Middle frontal gyrus (tissue), 1 donor: ENCODE results near the gene MATK.
A peak's percentile ranks its signal among the peaks of the same experiment; 100 is the strongest.
"Not testable (repeated sequence)": the region's sequence is repeated elsewhere in the genome, so short reads cannot be mapped to it uniquely, and the experiment has no call there.

ENCODE experiments used
- DNase-seq: peaks from one replicate; pipeline ENCODE4 v3.0.0-alpha.2; 2015; ENCODE audit warnings: low spot score; ENCODE audit errors: extremely low spot score

The MATK gene

GRCh38 chr19:3771000-3771905, 14.9 kb downstream of the MATK start:
- DNase-seq: no peak

DNA sequence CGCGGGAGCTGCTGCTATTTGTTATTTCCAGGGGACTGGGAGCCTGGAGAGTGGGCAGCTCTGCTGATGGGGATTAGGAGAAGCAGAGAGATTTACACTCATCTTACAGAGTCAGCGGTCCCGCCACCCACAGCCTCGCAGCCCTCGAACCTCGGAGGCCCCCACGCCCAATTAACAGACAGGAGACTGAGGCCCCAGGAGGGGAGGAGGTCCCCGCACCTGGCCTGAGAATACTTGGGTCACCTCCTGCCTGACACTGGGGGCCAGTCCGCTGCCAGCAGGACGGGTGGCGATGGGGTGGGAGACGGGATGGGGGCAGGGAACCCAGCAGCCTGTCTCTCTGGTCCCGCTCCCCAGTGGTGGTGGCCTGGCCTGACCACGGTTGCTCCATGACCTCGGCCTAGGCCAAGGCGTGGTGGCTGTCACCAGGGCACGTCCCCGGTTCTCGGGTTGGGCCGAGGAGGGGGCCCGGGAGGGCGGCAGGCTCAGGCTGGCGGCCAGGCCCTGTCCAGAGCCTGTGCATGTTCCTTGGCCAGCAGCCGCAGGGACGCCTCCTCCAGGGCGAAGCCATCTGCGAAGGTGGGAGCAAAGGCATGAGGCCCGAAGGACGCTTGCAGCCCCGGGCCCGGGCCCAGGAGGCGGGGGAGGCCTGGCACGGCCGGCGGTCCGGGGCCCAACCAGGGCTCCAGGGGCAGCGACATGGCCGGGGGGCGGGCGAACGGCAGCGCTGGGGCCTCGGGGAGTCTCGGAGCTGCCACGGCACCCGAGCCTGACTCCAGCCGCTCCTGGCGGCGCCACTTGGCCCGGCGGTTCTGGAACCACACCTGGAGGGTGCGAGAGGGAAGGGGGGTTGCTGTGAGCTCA, 15.8 kb downstream of the MATK start:
- DNase-seq: no peak

GRCh38 chr19:3769494-3769893, 16.7 kb downstream of the MATK start:
- DNase-seq: no peak

DNA sequence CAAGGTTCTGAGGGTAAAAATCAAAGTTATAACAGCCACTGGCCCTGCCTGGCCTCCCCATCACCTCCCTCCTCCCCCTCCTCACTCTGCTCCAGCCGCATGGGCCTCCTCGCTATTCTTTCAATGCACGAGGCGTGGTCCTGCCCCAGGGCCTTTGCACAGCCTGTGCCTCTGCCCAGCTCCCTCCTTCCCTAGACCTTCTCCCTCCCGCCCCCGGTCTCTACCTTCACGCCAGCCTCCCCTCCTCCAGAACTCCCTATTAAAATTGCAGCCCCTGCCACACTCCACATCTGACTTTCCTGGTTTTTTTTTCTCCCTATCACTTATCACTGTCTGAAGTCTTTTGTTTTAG, 17.5 kb downstream of the MATK start:
- DNase-seq: no peak

GRCh38 chr19:3768015-3768747, 18.0 kb downstream of the MATK start:
- DNase-seq: no peak

DNA sequence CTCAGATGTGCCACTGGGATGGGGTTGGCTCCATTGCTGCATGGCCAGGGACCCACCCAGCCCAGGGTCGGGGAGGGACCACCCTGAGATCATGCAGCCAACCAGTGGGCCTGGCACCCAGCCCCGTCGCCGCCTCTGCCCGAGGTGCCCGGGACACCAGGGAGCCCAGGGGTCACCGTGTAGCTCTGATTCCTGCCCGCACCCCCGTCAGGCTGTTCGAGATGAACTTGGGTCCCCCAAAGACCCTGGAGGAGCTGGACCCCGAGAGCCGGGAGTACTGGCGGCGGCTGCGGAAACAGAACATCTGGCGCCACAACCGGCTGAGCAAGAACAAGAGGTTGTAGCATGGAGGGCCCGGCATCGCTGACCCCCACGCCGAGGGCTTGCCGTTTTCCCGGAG, 19.1 kb downstream of the MATK start:
- DNase-seq: no peak

- no peak for DNase-seq
These were observed 19.7 kb downstream of the MATK start for GRCh38 chr19:3766520-3766919.

DNA sequence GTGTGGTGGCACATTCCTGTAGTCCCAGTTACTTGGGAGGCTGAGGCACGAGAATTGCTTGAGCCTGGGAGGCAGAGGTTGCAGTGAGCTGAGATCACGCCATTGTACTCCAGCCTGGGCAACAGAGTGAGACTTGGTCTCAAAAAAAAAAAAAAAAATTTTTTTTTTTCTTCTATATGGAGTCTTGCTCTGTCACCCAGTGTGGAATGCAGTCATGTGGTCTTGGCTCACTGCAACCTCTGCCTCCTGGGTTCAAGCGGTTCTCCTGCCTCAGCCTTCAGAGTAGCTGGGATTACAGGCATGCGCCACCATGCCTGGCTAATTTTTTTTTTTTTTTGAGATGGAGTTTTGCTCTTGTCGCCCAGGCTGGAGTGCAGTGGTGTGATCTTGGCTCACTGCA, 20.4 kb downstream of the MATK start:
- DNase-seq: not testable (repeated sequence)

- no peak for DNase-seq
These were observed 21.1 kb downstream of the MATK start for GRCh38 chr19:3765121-3765520.

DNA sequence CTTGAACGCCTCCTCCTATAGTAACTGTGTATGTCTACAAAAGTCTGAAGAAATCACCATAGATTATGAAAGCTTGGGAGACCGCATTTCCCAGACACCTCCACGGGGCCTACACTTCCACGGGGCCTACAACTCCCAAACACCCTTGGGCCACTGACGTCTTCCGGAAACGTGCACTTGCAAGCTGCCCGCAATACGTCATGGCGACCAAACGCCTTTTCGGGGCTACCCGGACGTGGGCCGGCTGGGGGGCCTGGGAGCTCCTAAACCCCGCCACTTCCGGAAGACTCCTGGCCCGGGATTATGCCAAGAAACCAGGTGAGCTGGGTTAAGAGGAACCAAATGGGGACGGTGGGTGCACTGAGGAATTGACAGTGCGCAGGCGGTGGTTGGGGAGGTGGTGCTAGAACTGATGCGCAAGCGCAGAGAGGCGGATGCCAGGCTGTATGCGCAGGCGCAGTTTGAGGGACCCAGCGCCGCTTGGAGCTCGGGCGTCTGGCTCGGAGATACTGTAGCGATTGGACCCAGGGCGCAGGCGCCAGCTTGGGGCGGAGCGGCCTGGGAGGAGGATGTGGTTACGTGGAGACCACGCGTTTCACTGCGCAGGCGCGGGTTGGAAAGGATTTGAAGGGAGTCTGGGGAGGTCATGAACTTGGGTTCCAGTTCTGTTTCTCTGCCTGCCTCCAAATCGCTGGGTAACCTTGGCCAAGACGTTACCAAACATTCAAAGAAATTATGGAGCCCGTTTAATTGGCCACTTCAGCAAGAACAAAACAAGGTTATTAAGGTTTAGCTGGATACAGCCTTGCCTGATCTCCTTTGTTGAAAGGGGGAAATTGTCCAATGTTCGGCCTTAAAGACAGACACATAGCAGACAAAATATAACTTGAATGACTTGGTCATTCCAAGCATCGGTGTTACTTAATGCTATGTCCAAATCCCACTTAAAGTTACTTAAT, 23.4 kb downstream of the MATK start, which contains the start of gene MRPL54:
Gene MRPL54, plus strand, starts transcription at position 182 of the 959 bp plus-strand sequence. Its CDS starts 19 bp downstream, at position 201.
- DNase-seq: peak; percentile 99

- DNase-seq: peak; percentile 6
These were observed 24.1 kb downstream of the MATK start for GRCh38 chr19:3762130-3762473.

- DNase-seq: peak; percentile 79
These were observed 24.6 kb downstream of the MATK start, which contains the start of gene APBA3 for GRCh38 chr19:3761382-3762129. Gene APBA3 (minus strand): TSS chr19:3761692. CDS start chr19:3760264, 1,428 bp downstream.

DNA sequence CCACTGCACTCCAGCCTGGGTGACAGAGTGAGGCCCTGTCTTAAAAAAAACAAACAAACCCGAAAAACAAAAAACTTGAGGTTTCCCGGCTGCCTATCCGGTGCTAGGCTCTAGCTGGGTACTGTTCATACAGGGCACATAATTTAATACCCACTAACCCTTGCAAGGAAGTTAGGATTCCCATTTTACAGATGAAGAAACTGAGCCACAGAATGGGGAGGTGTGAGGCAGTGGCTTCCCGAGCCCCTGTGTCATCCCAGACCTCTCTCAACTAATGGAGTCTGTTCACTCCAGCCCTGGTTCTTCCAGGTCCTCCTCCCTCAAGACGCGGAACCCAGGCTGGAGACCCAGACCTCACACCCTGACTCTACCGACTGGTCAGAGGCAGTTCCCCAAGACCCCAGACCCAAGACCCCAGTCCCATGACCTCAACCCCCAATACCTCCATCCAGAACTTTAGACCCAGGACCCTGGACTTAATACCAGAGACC, 25.3 kb downstream of the MATK start:
- DNase-seq: no peak

GRCh38 chr19:3759482-3760254, 26.5 kb downstream of the MATK start:
- no peak for DNase-seq

- not testable (repeated sequence) for DNase-seq
These were observed 27.9 kb downstream of the MATK start for GRCh38 chr19:3758297-3758696.

GRCh38 chr19:3757705-3758104, 28.5 kb downstream of the MATK start:
- DNase-seq: not testable (repeated sequence)

GRCh38 chr19:3753631-3754410, 32.4 kb downstream of the MATK start:
- no peak for DNase-seq

DNA sequence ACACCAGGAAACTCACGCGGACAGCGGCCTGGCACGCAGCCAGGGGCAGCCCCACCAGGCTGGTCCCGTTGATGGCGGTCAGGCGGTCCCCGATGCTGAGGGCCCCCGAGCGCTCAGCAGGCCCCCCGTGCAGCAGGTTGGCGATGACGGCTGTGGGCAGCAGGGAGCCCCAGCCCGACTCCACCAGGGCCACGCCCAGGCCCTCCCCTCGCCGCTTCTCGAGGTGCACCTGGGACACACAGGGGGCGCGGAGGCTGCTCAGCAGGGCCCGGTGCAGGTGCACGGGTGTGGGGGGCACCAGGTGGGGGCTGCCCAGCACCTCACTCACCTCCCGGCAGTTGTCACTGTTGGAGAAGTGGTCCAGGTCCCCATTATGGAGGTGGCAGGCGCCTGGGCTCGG, 33.7 kb downstream of the MATK start:
- no peak for DNase-seq
